ENCODE measurements around the gene SEC24B.
A peak's percentile ranks its signal among the peaks of the same experiment; 100 is the strongest.

SEC24B gene

GRCh38 chr4:109424093-109424841 lies 9.3 kb upstream of the SEC24B start:
- Mint-ChIP-seq H3K27me3 (ENCODE audit: low read depth, poor library complexity) (no peaks in the 10 kb centered on the region), H3K9me3 (no peaks in the 10 kb centered on the region), H3K4me3 (no peak overlapping the region), H3K36me3 (ENCODE audit: low read depth) (peaks cover 19% of the 10 kb centered on the region), H3K27ac (peak overlapping the region; percentile 1), H3K4me1 (peaks cover 27% of the 10 kb centered on the region)
- TF ChIP-seq CTCF (IDR thresholded peaks at IDR 0.05) = no peak
- DNase-seq = no peak

GRCh38 chr4:109425405-109425804 lies 8.2 kb upstream of the SEC24B start:
- Mint-ChIP-seq H3K36me3 (ENCODE audit: low read depth) (peaks cover 26% of the 10 kb centered on the region), H3K9me3 (no peaks in the 10 kb centered on the region), H3K27ac (no peak overlapping the region), H3K4me1 (peaks cover 18% of the 10 kb centered on the region), H3K27me3 (ENCODE audit: low read depth, poor library complexity) (no peaks in the 10 kb centered on the region), H3K4me3 (no peak overlapping the region)
- no peak for TF ChIP-seq CTCF (IDR thresholded peaks at IDR 0.05)
- no peak for DNase-seq

GRCh38 chr4:109429545-109429944 lies 4.1 kb upstream of the SEC24B start:
- Mint-ChIP-seq H3K4me3 (no peak overlapping the region), H3K27me3 (ENCODE audit: low read depth, poor library complexity) (no peaks in the 10 kb centered on the region), H3K4me1 (peaks cover 21% of the 10 kb centered on the region), H3K9me3 (no peaks in the 10 kb centered on the region), H3K36me3 (ENCODE audit: low read depth) (peaks cover 38% of the 10 kb centered on the region), H3K27ac (no peak overlapping the region)
- no peak for TF ChIP-seq CTCF (IDR thresholded peaks at IDR 0.05)
- no peak for DNase-seq

GRCh38 chr4:109432203-109432602 lies 1.4 kb upstream of the SEC24B start:
- Mint-ChIP-seq H3K9me3 (no peaks in the 10 kb centered on the region), H3K4me1 (peaks cover 43% of the 10 kb centered on the region), H3K4me3 (peak overlapping the region; percentile 89), H3K27ac (no peak overlapping the region), H3K36me3 (ENCODE audit: low read depth) (peaks cover 41% of the 10 kb centered on the region), H3K27me3 (ENCODE audit: low read depth, poor library complexity) (no peaks in the 10 kb centered on the region)
- TF ChIP-seq CTCF (IDR thresholded peaks at IDR 0.05) = no peak
- no peak for DNase-seq

- Mint-ChIP-seq H3K9me3 (no peaks in the 10 kb centered on the region), H3K36me3 (ENCODE audit: low read depth) (peaks cover 40% of the 10 kb centered on the region), H3K4me3 (peak overlapping the region; percentile 89), H3K27ac (peak overlapping the region; percentile 96), H3K4me1 (peaks cover 47% of the 10 kb centered on the region), H3K27me3 (ENCODE audit: low read depth, poor library complexity) (no peaks in the 10 kb centered on the region)
- DNase-seq = no peak
- TF ChIP-seq CTCF (IDR thresholded peaks at IDR 0.05) = no peak
Observed at GRCh38 chr4:109432696-109433095, 919 bp upstream of the SEC24B start.
